Prostate gland (tissue), 2 donors: Measurements from ENCODE around the gene TEKT1.

Experiments
- CTCF ChIP-seq, 4 experiments: fragments of 200-600 bp in 2 of 4; fragments of 450-650 bp in 2 of 4; sonication (generic) in 2 of 4; IDR thresholded peaks; 1 replicate in 3 of 4; 2 replicates in 1 of 4; pipeline ENCODE4 v1.5.1; 2016 to 2019; ENCODE audit warnings: antibody characterized with exemption in 4 of 4, mild to moderate bottlenecking in 2 of 4, moderate library complexity in 2 of 4
- POLR2A ChIP-seq: fragments of 450-650 bp; IDR thresholded peaks from one replicate; pipeline ENCODE4 v1.6.1; 2016; ENCODE audit warnings: antibody characterized with exemption, mild to moderate bottlenecking
- POLR2AphosphoS5 ChIP-seq: sonication (generic); formaldehyde crosslinking; IDR thresholded peaks from one replicate; pipeline ENCODE4 v1.6.1; 2017; ENCODE audit warnings: antibody characterized with exemption

GRCh38 chr17:6796887-6797490, 34.5 kb downstream of the TEKT1 start:
- TF ChIP-seq POLR2A (no peak), POLR2AphosphoS5 (no peak), CTCF (IDR thresholded peaks at IDR 0.05) (no peak)
